GM18873 (cell line): ENCODE measurements around the gene RSPH10B.
"Not testable (repeated sequence)": the region's sequence is repeated elsewhere in the genome, so short reads cannot be mapped to it uniquely, and the experiment has no call there.

Experiments used
- ATAC-seq: cut with Tn5 transposase; IDR thresholded peaks from one replicate; pipeline ENCODE4 v1.9.1; 2021; ENCODE audit warnings: mild to moderate bottlenecking, moderate library complexity, moderate number of reproducible peaks; ENCODE audit not compliant: unreplicated experiment, low FRiP score

Gene RSPH10B

GRCh38 chr7:5970347-5970911 is at the start of gene RSPH10B:
RSPH10B (minus strand) TSS chr7:5970689; CDS start chr7:5967116, 3,573 bp downstream.
- not testable (repeated sequence) for ATAC-seq

GRCh38 chr7:6016653-6016966 is 46.1 kb upstream of the RSPH10B start:
- ATAC-seq = no peak

- no peak for ATAC-seq
Measured at GRCh38 chr7:6015917-6016652, 45.6 kb upstream of the RSPH10B start.

- no peak for ATAC-seq
Measured at GRCh38 chr7:6012355-6013104, 42.0 kb upstream of the RSPH10B start.

GRCh38 chr7:6011541-6011940 is 41.1 kb upstream of the RSPH10B start:
- no peak for ATAC-seq

GRCh38 chr7:6010370-6010769 is 39.9 kb upstream of the RSPH10B start:
- not testable (repeated sequence) for ATAC-seq

- ATAC-seq = peak; percentile 93
Measured at GRCh38 chr7:6008668-6009611, 38.5 kb upstream of the RSPH10B start, which contains the start of the genes AIMP2 and PMS2. AIMP2 (plus strand) TSS chr7:6009272; CDS start chr7:6009364, 92 bp downstream. PMS2 (minus strand) TSS chr7:6009049; CDS start chr7:6009019, 30 bp downstream.

- not testable (repeated sequence) for ATAC-seq
Measured at GRCh38 chr7:6007835-6008590, 37.5 kb upstream of the RSPH10B start.

- no peak for ATAC-seq
Measured at GRCh38 chr7:6007386-6007785, 36.9 kb upstream of the RSPH10B start.

GRCh38 chr7:5997210-5997808 is 26.8 kb upstream of the RSPH10B start:
- no peak for ATAC-seq

GRCh38 chr7:5987061-5987460 is 16.6 kb upstream of the RSPH10B start:
- ATAC-seq = not testable (repeated sequence)

GRCh38 chr7:5979680-5980314 is 9.3 kb upstream of the RSPH10B start:
- not testable (repeated sequence) for ATAC-seq

GRCh38 chr7:5973580-5973979 is 3.1 kb upstream of the RSPH10B start:
- ATAC-seq = not testable (repeated sequence)

- not testable (repeated sequence) for ATAC-seq
Measured at GRCh38 chr7:5963810-5964209, 6.7 kb downstream of the RSPH10B start.

GRCh38 chr7:5963205-5963604 is 7.3 kb downstream of the RSPH10B start:
- ATAC-seq = not testable (repeated sequence)

GRCh38 chr7:5934945-5935450 is 35.5 kb downstream of the RSPH10B start:
- not testable (repeated sequence) for ATAC-seq

- not testable (repeated sequence) for ATAC-seq
Measured at GRCh38 chr7:5931905-5932644, 38.4 kb downstream of the RSPH10B start.

- ATAC-seq = not testable (repeated sequence)
Measured at GRCh38 chr7:5931250-5931649, 39.2 kb downstream of the RSPH10B start.
